Measurements from ENCODE around the gene BMP5. TPM values are rescaled to one million over a fixed set of nuclear protein-coding genes. Genes with fewer than 3 reads are reported as not detected.
"Not testable (repeated sequence)": the region's sequence is repeated elsewhere in the genome, so short reads cannot be mapped to it uniquely, and the experiment has no call there.

BMP5 gene
- total RNA-seq = not detected in 2 replicates

- no peak for DNase-seq (ENCODE audit: low read depth)
Measured at GRCh38 chr6:55875400-55875799, at the start of gene BMP5. BMP5 (minus strand) TSS chr6:55875590; CDS start chr6:55874865, 725 bp downstream.

GRCh38 chr6:55922406-55922805 is 47.0 kb upstream of the BMP5 start:
- DNase-seq (ENCODE audit: low read depth) = no peak

GRCh38 chr6:55919716-55920308 is 44.4 kb upstream of the BMP5 start:
- DNase-seq (ENCODE audit: low read depth) = no peak

- DNase-seq (ENCODE audit: low read depth) = peak; percentile 21
Measured at GRCh38 chr6:55918639-55919038, 43.2 kb upstream of the BMP5 start.

GRCh38 chr6:55917751-55918415 is 42.5 kb upstream of the BMP5 start:
- no peak for DNase-seq (ENCODE audit: low read depth)

GRCh38 chr6:55916188-55916587 is 40.8 kb upstream of the BMP5 start:
- peak; percentile 71 for DNase-seq (ENCODE audit: low read depth)

GRCh38 chr6:55913228-55914195 is 38.1 kb upstream of the BMP5 start:
- no peak for DNase-seq (ENCODE audit: low read depth)

- not testable (repeated sequence) for DNase-seq (ENCODE audit: low read depth)
Measured at GRCh38 chr6:55910466-55910865, 35.1 kb upstream of the BMP5 start.

- DNase-seq (ENCODE audit: low read depth) = not testable (repeated sequence)
Measured at GRCh38 chr6:55909911-55910310, 34.5 kb upstream of the BMP5 start.

- DNase-seq (ENCODE audit: low read depth) = no peak
Measured at GRCh38 chr6:55902796-55903195, 27.4 kb upstream of the BMP5 start.

- DNase-seq (ENCODE audit: low read depth) = peak; percentile 40
Measured at GRCh38 chr6:55901765-55902270, 26.4 kb upstream of the BMP5 start.

- DNase-seq (ENCODE audit: low read depth) = peak; percentile 54
Measured at GRCh38 chr6:55898342-55898741, 23.0 kb upstream of the BMP5 start.

GRCh38 chr6:55897346-55897745 is 22.0 kb upstream of the BMP5 start:
- no peak for DNase-seq (ENCODE audit: low read depth)

- no peak for DNase-seq (ENCODE audit: low read depth)
Measured at GRCh38 chr6:55895972-55896730, 20.8 kb upstream of the BMP5 start.

GRCh38 chr6:55892749-55893357 is 17.5 kb upstream of the BMP5 start:
- no peak for DNase-seq (ENCODE audit: low read depth)

GRCh38 chr6:55888917-55889316 is 13.5 kb upstream of the BMP5 start:
- no peak for DNase-seq (ENCODE audit: low read depth)

GRCh38 chr6:55886185-55886836 is 10.9 kb upstream of the BMP5 start:
- DNase-seq (ENCODE audit: low read depth) = peak; percentile 33

GRCh38 chr6:55882718-55883569 is 7.6 kb upstream of the BMP5 start:
- peak; percentile 94 for DNase-seq (ENCODE audit: low read depth)

GRCh38 chr6:55877283-55877682 is 1.9 kb upstream of the BMP5 start:
- no peak for DNase-seq (ENCODE audit: low read depth)

- DNase-seq (ENCODE audit: low read depth) = no peak
Measured at GRCh38 chr6:55874316-55874715, 1.1 kb downstream of the BMP5 start.
